Right atrium auricular region (tissue), 2 donors: Measurements from ENCODE around the gene C8A. TPM values are rescaled to one million over a fixed set of nuclear protein-coding genes. Genes with fewer than 3 reads are reported as not detected.

Experiments
- DNase-seq: peaks from one replicate; pipeline ENCODE4 v3.0.0-alpha.2; 2019; ENCODE audit warnings: low spot score
- H3K27ac ChIP-seq, 2 donors: fragments of 200-600 bp; sonication (generic); 1 replicate in 1 of 2; 2 replicates in 1 of 2; pipeline ENCODE4 v1.5.1; 2016 to 2019
- H3K27me3 ChIP-seq, 2 donors: fragments of 200-600 bp; sonication (generic); one replicate each; pipeline versions ENCODE4 v1.5.1 to v1.6.0; 2017 to 2019
- H3K36me3 ChIP-seq: fragments of 200-600 bp; sonication (generic); one replicate; pipeline ENCODE4 v1.5.1; 2016
- H3K4me1 ChIP-seq, 2 donors: fragments of 200-600 bp; sonication (generic); one replicate each; pipeline versions ENCODE4 v1.5.1 to v1.6.0; 2017 to 2019
- H3K4me3 ChIP-seq, 2 donors: fragments of 200-600 bp; sonication (generic); 1 replicate in 1 of 2; 2 replicates in 1 of 2; pipeline ENCODE4 v1.5.1; 2017 to 2019; ENCODE audit warnings: mild to moderate bottlenecking in 1 of 2, moderate library complexity in 1 of 2
- H3K9me3 ChIP-seq, 2 donors: fragments of 200-600 bp; sonication (generic); one replicate each; pipeline ENCODE4 v1.5.1; 2019
- CTCF ChIP-seq, 2 donors: fragments of 200-600 bp; sonication (generic); IDR thresholded peaks; one replicate each; pipeline ENCODE4 v1.5.1; 2019; ENCODE audit warnings: antibody characterized with exemption in 2 of 2
- total RNA-seq, 2 donors: library from RNA; depleted of rRNA; stranded (reverse); fragments of >200 nt; gene quantifications; one replicate each; pipeline ENCODE4 v1.1.0, GENCODE V29; 2016

C8A gene
- total RNA-seq, 2 donors from 2014 or later, result not detected

GRCh38 chr1:56868761-56869160 lies 14.2 kb downstream of the C8A start:
- no peaks in the 10 kb centered on the region for H3K36me3 ChIP-seq
- H3K27ac ChIP-seq, result no peak overlapping the region
- H3K4me3 ChIP-seq, result no peak overlapping the region
- DNase-seq, result no peak
- no peaks in the 10 kb centered on the region for H3K9me3 ChIP-seq
- H3K4me1 ChIP-seq, result no peaks in the 10 kb centered on the region
- no peaks in the 10 kb centered on the region for H3K27me3 ChIP-seq
- no peak for TF ChIP-seq CTCF (IDR thresholded peaks at IDR 0.05)

DNA sequence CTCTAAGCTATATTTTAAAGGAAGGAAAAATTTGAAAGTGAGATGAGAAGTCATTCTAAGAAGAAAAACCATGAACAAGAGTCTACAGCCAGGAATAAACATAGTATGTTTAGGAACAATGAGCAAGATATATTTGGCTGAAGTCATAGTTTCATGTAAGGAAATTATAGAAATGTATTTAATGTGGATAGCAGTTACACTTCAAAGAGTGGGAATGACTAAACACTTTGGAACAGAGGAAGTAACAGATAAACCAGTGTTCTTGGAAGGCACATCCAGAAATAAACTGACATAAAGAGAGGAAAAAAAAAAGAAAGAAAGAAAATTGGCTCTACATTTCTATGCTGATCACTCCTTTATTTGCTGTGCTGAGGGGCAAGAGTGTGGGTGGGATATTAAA lies 18.0 kb downstream of the C8A start:
- Histone ChIP-seq H3K9me3 (no peaks in the 10 kb centered on the region), H3K27me3 (no peaks in the 10 kb centered on the region), H3K27ac (no peak overlapping the region), H3K4me1 (no peaks in the 10 kb centered on the region), H3K36me3 (no peaks in the 10 kb centered on the region), H3K4me3 (no peak overlapping the region)
- DNase-seq, result no peak
- TF ChIP-seq CTCF (IDR thresholded peaks at IDR 0.05), result no peak

DNA sequence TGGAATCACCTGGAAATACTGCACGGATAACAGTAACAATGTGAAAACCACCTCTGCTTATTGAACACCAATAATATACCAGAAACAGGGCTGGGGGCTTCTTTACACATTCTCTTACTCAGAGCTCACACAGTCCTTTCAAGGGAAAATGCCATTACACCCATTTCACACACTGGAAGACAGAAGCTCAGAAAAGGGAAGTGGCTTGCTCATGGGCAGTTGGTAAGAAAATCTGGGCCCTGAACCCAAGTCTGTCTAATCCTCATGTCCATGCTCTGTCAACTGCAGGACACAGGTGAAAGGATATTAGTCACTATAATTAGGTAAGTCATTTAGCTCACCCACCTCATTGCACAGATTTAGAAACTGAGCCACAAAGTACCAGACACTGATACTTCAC lies 18.6 kb downstream of the C8A start:
- H3K4me3 ChIP-seq, result no peak overlapping the region
- H3K27ac ChIP-seq, result no peak overlapping the region
- no peaks in the 10 kb centered on the region for H3K9me3 ChIP-seq
- no peak for TF ChIP-seq CTCF (IDR thresholded peaks at IDR 0.05)
- H3K4me1 ChIP-seq, result no peaks in the 10 kb centered on the region
- H3K27me3 ChIP-seq, result no peaks in the 10 kb centered on the region
- H3K36me3 ChIP-seq, result no peaks in the 10 kb centered on the region
- no peak for DNase-seq

GRCh38 chr1:56874689-56875088 lies 20.1 kb downstream of the C8A start:
- Histone ChIP-seq H3K4me3 (no peak overlapping the region), H3K9me3 (no peaks in the 10 kb centered on the region), H3K27me3 (no peaks in the 10 kb centered on the region), H3K4me1 (no peaks in the 10 kb centered on the region), H3K36me3 (no peaks in the 10 kb centered on the region), H3K27ac (no peak overlapping the region)
- no peak for DNase-seq
- no peak for TF ChIP-seq CTCF (IDR thresholded peaks at IDR 0.05)

DNA sequence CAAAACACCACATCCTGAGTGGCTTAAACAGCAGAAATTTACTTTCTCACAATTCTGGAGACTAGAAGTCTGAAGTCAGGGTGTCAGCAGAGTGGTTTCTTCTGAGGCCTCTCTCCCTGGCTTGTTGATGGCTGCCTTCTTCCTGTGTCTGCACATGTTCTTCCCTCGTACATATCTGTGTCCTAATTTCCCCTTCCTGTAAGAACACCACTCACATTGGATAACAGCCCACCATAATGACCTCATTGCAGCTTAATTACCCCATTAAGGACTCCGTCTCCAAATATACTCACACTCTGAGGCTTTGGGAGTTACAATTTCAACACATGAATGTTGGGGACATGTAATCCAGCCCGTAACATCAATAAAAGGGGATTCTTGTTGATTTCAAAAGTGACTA lies 23.4 kb downstream of the C8A start:
- DNase-seq, result no peak
- no peak for TF ChIP-seq CTCF (IDR thresholded peaks at IDR 0.05)
- Histone ChIP-seq H3K4me1 (no peaks in the 10 kb centered on the region), H3K9me3 (no peaks in the 10 kb centered on the region), H3K36me3 (no peaks in the 10 kb centered on the region), H3K27ac (no peak overlapping the region), H3K27me3 (no peaks in the 10 kb centered on the region), H3K4me3 (no peak overlapping the region)

- DNase-seq, result no peak
- Histone ChIP-seq H3K4me3 (no peak overlapping the region), H3K4me1 (no peaks in the 10 kb centered on the region), H3K27me3 (no peaks in the 10 kb centered on the region), H3K27ac (no peak overlapping the region), H3K36me3 (no peaks in the 10 kb centered on the region), H3K9me3 (no peaks in the 10 kb centered on the region)
- TF ChIP-seq CTCF (IDR thresholded peaks at IDR 0.05), result no peak
Measured at GRCh38 chr1:56880774-56881173, 26.2 kb downstream of the C8A start.
